Measurements from ENCODE around the gene TLCD5. TPM values are rescaled to one million over a fixed set of nuclear protein-coding genes. Genes with fewer than 3 reads are reported as not detected.

TLCD5 gene
- total RNA-seq, 1 experiment from 2014 or later: 8.3 TPM

DNA sequence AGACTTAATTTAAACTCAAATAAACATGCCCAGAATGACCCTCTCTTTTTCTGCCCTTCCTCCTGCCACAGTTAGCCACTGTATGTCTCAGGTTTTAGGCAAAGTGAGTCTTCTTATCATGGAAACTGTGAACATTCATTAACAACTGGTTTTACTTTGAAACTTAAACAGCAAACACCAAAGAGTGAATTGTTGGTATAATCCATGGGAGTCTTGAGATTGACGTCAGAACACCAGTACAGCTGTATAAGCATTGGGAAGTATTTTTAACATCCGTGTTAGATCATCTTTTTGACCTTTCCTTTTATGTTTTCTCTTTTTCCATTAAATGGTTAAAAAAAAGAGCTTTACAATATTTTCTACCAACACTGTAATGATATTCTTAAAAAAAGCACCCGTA, 50.0 kb downstream of the TLCD5 start:
- ATAC-seq (no peak), DNase-seq (ENCODE audit: low spot score) (no peak)
- ChIA-PET POLR2A (no interaction called here), CTCF (interaction anchor here (1.5 kb wide), 2 partner anchors 16 to 39 kb away, joined by 4 read pairs; partner anchors contain the start of gene ARHGEF12)
- TF ChIP-seq, protein P1, sequence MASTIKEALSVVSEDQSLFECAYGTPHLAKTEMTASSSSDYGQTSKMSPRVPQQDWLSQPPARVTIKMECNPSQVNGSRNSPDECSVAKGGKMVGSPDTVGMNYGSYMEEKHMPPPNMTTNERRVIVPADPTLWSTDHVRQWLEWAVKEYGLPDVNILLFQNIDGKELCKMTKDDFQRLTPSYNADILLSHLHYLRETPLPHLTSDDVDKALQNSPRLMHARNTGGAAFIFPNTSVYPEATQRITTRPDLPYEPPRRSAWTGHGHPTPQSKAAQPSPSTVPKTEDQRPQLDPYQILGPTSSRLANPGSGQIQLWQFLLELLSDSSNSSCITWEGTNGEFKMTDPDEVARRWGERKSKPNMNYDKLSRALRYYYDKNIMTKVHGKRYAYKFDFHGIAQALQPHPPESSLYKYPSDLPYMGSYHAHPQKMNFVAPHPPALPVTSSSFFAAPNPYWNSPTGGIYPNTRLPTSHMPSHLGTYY (CRISPR knock-in tag; IDR thresholded peaks at IDR 0.05): no peak
- TF ChIP-seq CREM (CRISPR knock-in tag; IDR thresholded peaks at IDR 0.05) (no peak), ZNF121 (CRISPR knock-in tag; IDR thresholded peaks at IDR 0.05) (no peak), TP53 (CRISPR knock-in tag; IDR thresholded peaks at IDR 0.05) (no peak), NR3C1 (CRISPR knock-in tag; conservative IDR thresholded peaks at IDR 0.05; ENCODE audit: low read depth) (no peak), ZNF138 (CRISPR knock-in tag; conservative IDR thresholded peaks at IDR 0.05) (no peak), SOX15 (CRISPR knock-in tag; IDR thresholded peaks at IDR 0.05) (no peak), OVOL2 (CRISPR knock-in tag; IDR thresholded peaks at IDR 0.05; ENCODE audit: borderline replicate concordance) (no peak)
- TF ChIP-seq, protein P2, sequence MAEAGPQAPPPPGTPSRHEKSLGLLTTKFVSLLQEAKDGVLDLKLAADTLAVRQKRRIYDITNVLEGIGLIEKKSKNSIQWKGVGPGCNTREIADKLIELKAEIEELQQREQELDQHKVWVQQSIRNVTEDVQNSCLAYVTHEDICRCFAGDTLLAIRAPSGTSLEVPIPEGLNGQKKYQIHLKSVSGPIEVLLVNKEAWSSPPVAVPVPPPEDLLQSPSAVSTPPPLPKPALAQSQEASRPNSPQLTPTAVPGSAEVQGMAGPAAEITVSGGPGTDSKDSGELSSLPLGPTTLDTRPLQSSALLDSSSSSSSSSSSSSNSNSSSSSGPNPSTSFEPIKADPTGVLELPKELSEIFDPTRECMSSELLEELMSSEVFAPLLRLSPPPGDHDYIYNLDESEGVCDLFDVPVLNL (CRISPR knock-in tag; IDR thresholded peaks at IDR 0.05; ENCODE audit: borderline replicate concordance, low read depth): no peak
- no peak overlapping the region for H3K4me3 Mint-ChIP-seq
- peak overlapping the region; percentile 43; the same call in 1 of the 2 replicates for H3K27ac Mint-ChIP-seq
- peaks cover 16% of the 10 kb centered on the region for H3K36me3 Mint-ChIP-seq
- peaks cover 26% of the 10 kb centered on the region for H3K4me1 Mint-ChIP-seq
- H3K27me3 Mint-ChIP-seq (ENCODE audit: low read depth): no peaks in the 10 kb centered on the region
- H3K9me3 Mint-ChIP-seq: peaks cover 22% of the 10 kb centered on the region

DNA sequence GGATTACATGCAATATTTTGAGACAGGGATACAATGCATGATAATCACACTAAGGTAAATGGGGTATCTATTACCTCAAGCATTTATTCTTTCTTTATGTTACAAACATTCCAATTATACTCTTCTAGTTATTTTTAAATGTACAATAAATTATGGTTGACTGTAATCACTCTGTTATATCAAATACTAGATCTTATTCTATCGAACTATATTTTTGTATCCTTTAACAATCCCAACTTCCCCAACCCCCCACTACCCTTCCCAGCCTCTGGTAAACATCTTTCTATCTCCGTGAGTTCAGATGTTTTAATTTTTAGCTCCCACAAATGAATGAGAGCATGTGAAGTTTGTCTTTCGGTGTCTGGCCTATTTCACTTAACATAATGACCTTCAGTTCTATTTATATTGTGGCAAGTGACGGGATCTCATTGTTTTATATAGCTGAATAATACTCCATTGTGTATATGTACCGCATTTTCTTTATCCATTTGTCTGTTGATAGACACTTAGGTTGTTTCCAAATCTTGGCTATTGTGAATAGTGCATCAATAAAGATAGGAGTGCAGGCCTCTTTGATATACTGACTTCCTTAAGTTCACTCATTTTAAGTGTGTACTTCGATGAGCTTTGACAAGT, 51.6 kb downstream of the TLCD5 start:
- ChIA-PET POLR2A (no interaction called here), CTCF (no interaction called here)
- ATAC-seq: no peak
- peaks cover 16% of the 10 kb centered on the region for H3K36me3 Mint-ChIP-seq
- 0 out of 2 replicates have a peak overlapping the region, but pooled peaks have one; percentile 69 for H3K27ac Mint-ChIP-seq
- H3K4me3 Mint-ChIP-seq: no peak overlapping the region
- H3K9me3 Mint-ChIP-seq: peaks cover 22% of the 10 kb centered on the region
- H3K4me1 Mint-ChIP-seq: peaks cover 21% of the 10 kb centered on the region
- no peak for DNase-seq (ENCODE audit: low spot score)
- H3K27me3 Mint-ChIP-seq (ENCODE audit: low read depth): no peaks in the 10 kb centered on the region
- TF ChIP-seq SMAD4 (CRISPR knock-in tag; IDR thresholded peaks at IDR 0.05) (no peak), PRRX2 (CRISPR knock-in tag; IDR thresholded peaks at IDR 0.05) (no peak), TP53 (CRISPR knock-in tag; IDR thresholded peaks at IDR 0.05) (no peak), ATF1 (CRISPR knock-in tag; IDR thresholded peaks at IDR 0.05) (no peak), ZNF423 (CRISPR knock-in tag; IDR thresholded peaks at IDR 0.05) (no peak), ZNF396 (CRISPR knock-in tag; IDR thresholded peaks at IDR 0.05; ENCODE audit: borderline replicate concordance) (no peak), ETV6 (CRISPR knock-in tag; IDR thresholded peaks at IDR 0.05) (no peak)
- TF ChIP-seq, protein P3, sequence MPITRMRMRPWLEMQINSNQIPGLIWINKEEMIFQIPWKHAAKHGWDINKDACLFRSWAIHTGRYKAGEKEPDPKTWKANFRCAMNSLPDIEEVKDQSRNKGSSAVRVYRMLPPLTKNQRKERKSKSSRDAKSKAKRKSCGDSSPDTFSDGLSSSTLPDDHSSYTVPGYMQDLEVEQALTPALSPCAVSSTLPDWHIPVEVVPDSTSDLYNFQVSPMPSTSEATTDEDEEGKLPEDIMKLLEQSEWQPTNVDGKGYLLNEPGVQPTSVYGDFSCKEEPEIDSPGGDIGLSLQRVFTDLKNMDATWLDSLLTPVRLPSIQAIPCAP (CRISPR knock-in tag; IDR thresholded peaks at IDR 0.05): no peak
- TF ChIP-seq, protein P1 (CRISPR knock-in tag; IDR thresholded peaks at IDR 0.05): no peak
- TF ChIP-seq, protein P4, sequence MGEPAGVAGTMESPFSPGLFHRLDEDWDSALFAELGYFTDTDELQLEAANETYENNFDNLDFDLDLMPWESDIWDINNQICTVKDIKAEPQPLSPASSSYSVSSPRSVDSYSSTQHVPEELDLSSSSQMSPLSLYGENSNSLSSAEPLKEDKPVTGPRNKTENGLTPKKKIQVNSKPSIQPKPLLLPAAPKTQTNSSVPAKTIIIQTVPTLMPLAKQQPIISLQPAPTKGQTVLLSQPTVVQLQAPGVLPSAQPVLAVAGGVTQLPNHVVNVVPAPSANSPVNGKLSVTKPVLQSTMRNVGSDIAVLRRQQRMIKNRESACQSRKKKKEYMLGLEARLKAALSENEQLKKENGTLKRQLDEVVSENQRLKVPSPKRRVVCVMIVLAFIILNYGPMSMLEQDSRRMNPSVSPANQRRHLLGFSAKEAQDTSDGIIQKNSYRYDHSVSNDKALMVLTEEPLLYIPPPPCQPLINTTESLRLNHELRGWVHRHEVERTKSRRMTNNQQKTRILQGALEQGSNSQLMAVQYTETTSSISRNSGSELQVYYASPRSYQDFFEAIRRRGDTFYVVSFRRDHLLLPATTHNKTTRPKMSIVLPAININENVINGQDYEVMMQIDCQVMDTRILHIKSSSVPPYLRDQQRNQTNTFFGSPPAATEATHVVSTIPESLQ (CRISPR knock-in tag; IDR thresholded peaks at IDR 0.05): no peak
- TF ChIP-seq, protein P5, sequence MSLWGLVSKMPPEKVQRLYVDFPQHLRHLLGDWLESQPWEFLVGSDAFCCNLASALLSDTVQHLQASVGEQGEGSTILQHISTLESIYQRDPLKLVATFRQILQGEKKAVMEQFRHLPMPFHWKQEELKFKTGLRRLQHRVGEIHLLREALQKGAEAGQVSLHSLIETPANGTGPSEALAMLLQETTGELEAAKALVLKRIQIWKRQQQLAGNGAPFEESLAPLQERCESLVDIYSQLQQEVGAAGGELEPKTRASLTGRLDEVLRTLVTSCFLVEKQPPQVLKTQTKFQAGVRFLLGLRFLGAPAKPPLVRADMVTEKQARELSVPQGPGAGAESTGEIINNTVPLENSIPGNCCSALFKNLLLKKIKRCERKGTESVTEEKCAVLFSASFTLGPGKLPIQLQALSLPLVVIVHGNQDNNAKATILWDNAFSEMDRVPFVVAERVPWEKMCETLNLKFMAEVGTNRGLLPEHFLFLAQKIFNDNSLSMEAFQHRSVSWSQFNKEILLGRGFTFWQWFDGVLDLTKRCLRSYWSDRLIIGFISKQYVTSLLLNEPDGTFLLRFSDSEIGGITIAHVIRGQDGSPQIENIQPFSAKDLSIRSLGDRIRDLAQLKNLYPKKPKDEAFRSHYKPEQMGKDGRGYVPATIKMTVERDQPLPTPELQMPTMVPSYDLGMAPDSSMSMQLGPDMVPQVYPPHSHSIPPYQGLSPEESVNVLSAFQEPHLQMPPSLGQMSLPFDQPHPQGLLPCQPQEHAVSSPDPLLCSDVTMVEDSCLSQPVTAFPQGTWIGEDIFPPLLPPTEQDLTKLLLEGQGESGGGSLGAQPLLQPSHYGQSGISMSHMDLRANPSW (CRISPR knock-in tag; conservative IDR thresholded peaks at IDR 0.05; ENCODE audit: low read depth): no peak
- TF ChIP-seq, protein P6, sequence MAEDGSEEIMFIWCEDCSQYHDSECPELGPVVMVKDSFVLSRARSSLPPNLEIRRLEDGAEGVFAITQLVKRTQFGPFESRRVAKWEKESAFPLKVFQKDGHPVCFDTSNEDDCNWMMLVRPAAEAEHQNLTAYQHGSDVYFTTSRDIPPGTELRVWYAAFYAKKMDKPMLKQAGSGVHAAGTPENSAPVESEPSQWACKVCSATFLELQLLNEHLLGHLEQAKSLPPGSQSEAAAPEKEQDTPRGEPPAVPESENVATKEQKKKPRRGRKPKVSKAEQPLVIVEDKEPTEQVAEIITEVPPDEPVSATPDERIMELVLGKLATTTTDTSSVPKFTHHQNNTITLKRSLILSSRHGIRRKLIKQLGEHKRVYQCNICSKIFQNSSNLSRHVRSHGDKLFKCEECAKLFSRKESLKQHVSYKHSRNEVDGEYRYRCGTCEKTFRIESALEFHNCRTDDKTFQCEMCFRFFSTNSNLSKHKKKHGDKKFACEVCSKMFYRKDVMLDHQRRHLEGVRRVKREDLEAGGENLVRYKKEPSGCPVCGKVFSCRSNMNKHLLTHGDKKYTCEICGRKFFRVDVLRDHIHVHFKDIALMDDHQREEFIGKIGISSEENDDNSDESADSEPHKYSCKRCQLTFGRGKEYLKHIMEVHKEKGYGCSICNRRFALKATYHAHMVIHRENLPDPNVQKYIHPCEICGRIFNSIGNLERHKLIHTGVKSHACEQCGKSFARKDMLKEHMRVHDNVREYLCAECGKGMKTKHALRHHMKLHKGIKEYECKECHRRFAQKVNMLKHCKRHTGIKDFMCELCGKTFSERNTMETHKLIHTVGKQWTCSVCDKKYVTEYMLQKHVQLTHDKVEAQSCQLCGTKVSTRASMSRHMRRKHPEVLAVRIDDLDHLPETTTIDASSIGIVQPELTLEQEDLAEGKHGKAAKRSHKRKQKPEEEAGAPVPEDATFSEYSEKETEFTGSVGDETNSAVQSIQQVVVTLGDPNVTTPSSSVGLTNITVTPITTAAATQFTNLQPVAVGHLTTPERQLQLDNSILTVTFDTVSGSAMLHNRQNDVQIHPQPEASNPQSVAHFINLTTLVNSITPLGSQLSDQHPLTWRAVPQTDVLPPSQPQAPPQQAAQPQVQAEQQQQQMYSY (CRISPR knock-in tag; IDR thresholded peaks at IDR 0.05): no peak

All from WTC11 (cell line).